Prostate gland (tissue), 2 donors: ENCODE measurements around the gene SLIT1. TPM values are rescaled to one million over a fixed set of nuclear protein-coding genes. Genes with fewer than 3 reads are reported as not detected.

Experiments used
- DNase-seq: peaks from one replicate; pipeline ENCODE4 v3.0.0-alpha.2; 2019; ENCODE audit warnings: low spot score
- H3K27ac ChIP-seq, 2 donors: fragments of 200-600 bp; sonication (generic); 2 replicates each; pipeline ENCODE4 v1.5.1; 2017 to 2019
- H3K27me3 ChIP-seq: fragments of 200-600 bp; sonication (generic); replicated peaks from 2 replicates; pipeline ENCODE4 v1.5.1; 2019; ENCODE audit not compliant: insufficient read depth
- H3K36me3 ChIP-seq, 2 donors: fragments of 200-600 bp; sonication (generic); 1 replicate in 1 of 2; 2 replicates in 1 of 2; pipeline versions ENCODE4 v1.5.1 to v1.8.1; 2017 to 2019
- H3K4me1 ChIP-seq: fragments of 200-600 bp; sonication (generic); replicated peaks from 2 replicates; pipeline ENCODE4 v1.5.1; 2019
- H3K4me3 ChIP-seq, 2 donors: fragments of 200-600 bp; sonication (generic); 2 replicates each; pipeline ENCODE4 v1.5.1; 2017 to 2019
- H3K9me3 ChIP-seq: fragments of 200-600 bp; sonication (generic); 2 replicates; pipeline ENCODE4 v1.5.1; 2017
- POLR2A ChIP-seq: fragments of 450-650 bp; IDR thresholded peaks from one replicate; pipeline ENCODE4 v1.6.1; 2016; ENCODE audit warnings: antibody characterized with exemption, mild to moderate bottlenecking
- POLR2AphosphoS5 ChIP-seq: sonication (generic); formaldehyde crosslinking; IDR thresholded peaks from one replicate; pipeline ENCODE4 v1.6.1; 2017; ENCODE audit warnings: antibody characterized with exemption
- WGBS: methylation state at CpG from one replicate; pipeline ENCODE4 v1.1.5; 2018; 5-methylcytosine and 5-hydroxymethylcytosine counted together
- intact Hi-C: fragments of 100-400 bp; cut with DNase I; formaldehyde crosslinking; loops from one replicate; pipeline ENCODE4 v1.14.2; 2022
- total RNA-seq, 2 donors: library from RNA; depleted of rRNA; stranded (reverse); fragments of >200 nt; gene quantifications; one replicate each; pipeline ENCODE4 v1.1.0, GENCODE V29; 2016
- TF ChIP-seq, protein P1 (sequence below), 4 experiments: fragments of 200-600 bp in 2 of 4; fragments of 450-650 bp in 2 of 4; sonication (generic) in 2 of 4; IDR thresholded peaks; 1 replicate in 3 of 4; 2 replicates in 1 of 4; pipeline ENCODE4 v1.5.1; 2016 to 2019; ENCODE audit warnings: antibody characterized with exemption in 4 of 4, mild to moderate bottlenecking in 2 of 4, moderate library complexity in 2 of 4

SLIT1 gene
- total RNA-seq, 2 donors from 2014 or later = 0.59 to 0.91 TPM

DNA sequence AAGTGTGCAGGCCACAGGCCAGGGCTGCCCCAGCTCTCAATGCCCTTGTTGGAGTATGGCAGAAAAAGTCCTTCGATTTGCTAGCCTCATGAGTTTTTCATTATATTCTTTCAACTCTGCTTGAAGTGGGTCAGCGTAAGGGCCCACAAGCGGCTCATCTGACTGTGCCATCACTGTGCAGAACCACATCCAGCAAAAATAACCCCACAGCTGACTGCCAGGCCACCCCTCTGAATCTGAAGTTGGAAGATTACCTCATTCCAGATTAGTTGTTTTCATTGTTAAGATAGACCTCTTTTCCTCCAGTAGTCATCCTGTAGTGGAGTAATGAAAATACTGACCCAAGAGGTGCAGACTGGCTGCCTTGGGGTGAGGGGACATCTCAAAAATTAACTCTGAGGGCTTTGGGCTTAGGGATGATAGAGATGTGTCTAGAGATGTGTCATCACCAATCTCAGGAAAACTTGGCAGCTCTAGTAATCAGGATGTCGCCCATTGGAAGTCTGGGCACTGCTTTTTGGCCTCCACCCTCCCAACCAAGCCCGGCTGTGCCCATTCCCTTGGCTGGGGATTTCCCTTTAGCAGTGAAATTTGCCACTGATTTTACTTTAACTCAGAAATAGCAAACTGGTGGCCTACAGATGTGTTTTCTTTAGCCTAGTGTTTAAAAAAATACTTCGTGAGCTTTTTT is 189.3 kb downstream of the SLIT1 start:
- Histone ChIP-seq H3K4me1 (no peaks in the 10 kb centered on the region), H3K27ac (no peak overlapping the region), H3K9me3 (no peaks in the 10 kb centered on the region), H3K4me3 (no peak overlapping the region), H3K36me3 (no peaks in the 10 kb centered on the region), H3K27me3 (no peaks in the 10 kb centered on the region)
- 84% methylated on average over 6 of the region's 6 CpGs for WGBS
- no peak for TF ChIP-seq POLR2AphosphoS5
- TF ChIP-seq, protein P1, sequence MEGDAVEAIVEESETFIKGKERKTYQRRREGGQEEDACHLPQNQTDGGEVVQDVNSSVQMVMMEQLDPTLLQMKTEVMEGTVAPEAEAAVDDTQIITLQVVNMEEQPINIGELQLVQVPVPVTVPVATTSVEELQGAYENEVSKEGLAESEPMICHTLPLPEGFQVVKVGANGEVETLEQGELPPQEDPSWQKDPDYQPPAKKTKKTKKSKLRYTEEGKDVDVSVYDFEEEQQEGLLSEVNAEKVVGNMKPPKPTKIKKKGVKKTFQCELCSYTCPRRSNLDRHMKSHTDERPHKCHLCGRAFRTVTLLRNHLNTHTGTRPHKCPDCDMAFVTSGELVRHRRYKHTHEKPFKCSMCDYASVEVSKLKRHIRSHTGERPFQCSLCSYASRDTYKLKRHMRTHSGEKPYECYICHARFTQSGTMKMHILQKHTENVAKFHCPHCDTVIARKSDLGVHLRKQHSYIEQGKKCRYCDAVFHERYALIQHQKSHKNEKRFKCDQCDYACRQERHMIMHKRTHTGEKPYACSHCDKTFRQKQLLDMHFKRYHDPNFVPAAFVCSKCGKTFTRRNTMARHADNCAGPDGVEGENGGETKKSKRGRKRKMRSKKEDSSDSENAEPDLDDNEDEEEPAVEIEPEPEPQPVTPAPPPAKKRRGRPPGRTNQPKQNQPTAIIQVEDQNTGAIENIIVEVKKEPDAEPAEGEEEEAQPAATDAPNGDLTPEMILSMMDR (IDR thresholded peaks at IDR 0.05) = no peak
- TF ChIP-seq POLR2A = no peak
- DNase-seq = no peak
- intact Hi-C loops = no loop called here

DNA sequence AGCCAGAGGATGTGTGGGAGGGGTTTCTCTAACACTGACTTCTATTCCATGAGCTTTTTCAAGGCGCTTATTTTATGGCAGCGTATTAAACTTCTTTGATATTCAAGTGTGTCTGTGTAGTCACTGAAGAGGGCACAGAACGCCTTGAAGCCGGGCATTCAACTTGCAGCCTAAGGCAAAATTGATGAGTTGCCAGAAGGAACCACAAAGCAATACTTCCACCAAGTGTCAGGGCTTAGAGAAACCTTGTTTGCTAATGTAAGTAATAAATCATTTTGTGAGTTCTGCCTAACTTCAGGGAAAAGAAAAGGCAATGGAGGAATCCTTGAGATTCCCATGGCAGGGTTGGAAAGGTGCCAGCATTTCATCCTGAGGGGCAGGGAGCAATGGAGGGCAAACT is 189.9 kb downstream of the SLIT1 start:
- Histone ChIP-seq H3K4me1 (no peaks in the 10 kb centered on the region), H3K36me3 (no peaks in the 10 kb centered on the region), H3K9me3 (no peaks in the 10 kb centered on the region), H3K27me3 (no peaks in the 10 kb centered on the region), H3K27ac (no peak overlapping the region), H3K4me3 (no peak overlapping the region)
- 29% methylated on average over 4 of the region's 4 CpGs for WGBS
- no peak for DNase-seq
- TF ChIP-seq POLR2AphosphoS5 (no peak), POLR2A (no peak)
- TF ChIP-seq, protein P1 (IDR thresholded peaks at IDR 0.05) = no peak
- intact Hi-C loops = no loop called here

DNA sequence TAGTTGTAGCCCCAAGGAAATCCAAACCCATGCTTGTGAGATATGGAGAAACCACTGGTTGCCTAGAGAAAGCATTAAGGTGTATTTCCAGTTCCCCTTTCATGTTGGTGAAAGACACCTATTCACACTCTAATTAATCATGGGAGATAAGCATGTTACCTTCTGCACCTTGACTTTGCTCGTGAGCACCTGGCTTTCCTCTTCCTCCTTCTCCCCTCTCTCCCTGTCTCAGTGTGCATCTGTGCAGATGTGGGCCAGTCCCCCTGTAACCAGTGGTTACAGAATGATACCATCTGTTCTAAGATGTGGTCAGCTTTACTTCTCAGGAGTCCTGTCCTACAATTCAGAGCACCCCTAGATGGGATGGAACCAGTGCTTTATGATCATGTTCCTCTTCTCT is 193.0 kb downstream of the SLIT1 start:
- no peaks in the 10 kb centered on the region for H3K36me3 ChIP-seq
- TF ChIP-seq, protein P1 (IDR thresholded peaks at IDR 0.05) = no peak
- TF ChIP-seq POLR2AphosphoS5 (no peak), POLR2A (no peak)
- no peaks in the 10 kb centered on the region for H3K9me3 ChIP-seq
- H3K4me1 ChIP-seq = no peaks in the 10 kb centered on the region
- H3K27me3 ChIP-seq = no peaks in the 10 kb centered on the region
- no peak overlapping the region for H3K27ac ChIP-seq
- no peak overlapping the region for H3K4me3 ChIP-seq
- intact Hi-C loops = no loop called here
- no peak for DNase-seq
- 88% methylated on average over 1 of the region's 1 CpG for WGBS

DNA sequence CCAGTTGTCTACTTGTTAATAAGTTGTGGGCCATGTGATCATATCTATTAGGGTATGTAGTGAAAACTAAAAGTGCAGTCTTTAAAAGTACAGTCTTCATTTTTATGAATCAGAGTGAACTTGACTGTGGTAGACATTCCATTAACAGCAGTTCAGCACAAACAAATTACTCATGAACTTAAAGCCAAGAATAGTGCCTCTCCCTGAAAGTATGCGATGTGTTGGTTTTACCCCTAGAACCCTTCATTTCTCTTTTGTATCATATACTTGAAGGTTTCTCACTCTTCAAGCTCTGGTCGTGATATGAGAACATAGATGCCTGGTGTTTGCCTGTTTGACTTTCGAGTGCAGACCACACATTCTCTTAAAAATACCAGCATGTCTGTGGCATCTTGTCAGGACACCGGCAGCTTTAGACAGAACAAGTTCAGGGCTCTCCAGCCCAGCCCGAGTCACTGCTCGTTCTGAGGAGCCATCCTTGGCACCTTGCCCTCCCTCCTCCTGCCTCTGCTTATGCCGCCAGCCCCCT is 194.4 kb downstream of the SLIT1 start:
- peak overlapping the region in 1 of 2 donors; percentile 5 for H3K27ac ChIP-seq
- TF ChIP-seq POLR2A (no peak), POLR2AphosphoS5 (no peak)
- TF ChIP-seq, protein P1 (IDR thresholded peaks at IDR 0.05) = no peak
- DNase-seq = no peak

DNA sequence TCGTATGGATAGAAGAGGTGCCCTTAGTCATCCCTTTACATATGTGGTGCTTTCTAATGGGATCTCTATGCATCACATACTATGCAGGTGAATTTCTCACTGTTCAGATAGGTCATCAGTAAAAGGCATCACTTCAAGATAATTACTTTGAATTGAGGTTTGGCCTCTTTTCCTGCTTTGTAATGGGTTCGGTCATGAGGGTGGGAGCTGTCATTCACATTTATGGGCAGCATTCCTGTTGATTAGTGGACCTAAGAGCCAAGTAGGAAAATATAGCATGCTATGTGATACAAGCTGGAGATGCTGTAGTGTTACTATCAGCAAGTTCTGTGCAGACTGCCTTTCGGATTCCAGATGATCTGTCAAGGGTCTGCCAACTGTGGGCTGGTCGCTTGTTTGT is 197.3 kb downstream of the SLIT1 start:
- 61% methylated on average over 4 of the region's 4 CpGs for WGBS
- no peak for DNase-seq
- H3K4me1 ChIP-seq = no peaks in the 10 kb centered on the region
- H3K27me3 ChIP-seq = no peaks in the 10 kb centered on the region
- intact Hi-C loops = loop anchor here (2.0 kb wide), 1 partner anchor 32 kb away; no protein-coding TSS in a partner anchor
- no peaks in the 10 kb centered on the region for H3K9me3 ChIP-seq
- TF ChIP-seq, protein P1 (IDR thresholded peaks at IDR 0.05) = no peak
- TF ChIP-seq POLR2A (no peak), POLR2AphosphoS5 (no peak)
- no peak overlapping the region for H3K27ac ChIP-seq
- H3K4me3 ChIP-seq = no peak overlapping the region
- no peaks in the 10 kb centered on the region for H3K36me3 ChIP-seq

More for the DNA sequence above, 194.4 kb downstream of the SLIT1 start:
- no peaks in the 10 kb centered on the region for H3K9me3 ChIP-seq
- intact Hi-C loops = no loop called here
- H3K27me3 ChIP-seq = no peaks in the 10 kb centered on the region
- H3K36me3 ChIP-seq = no peaks in the 10 kb centered on the region
- WGBS = 27% methylated on average over 7 of the region's 7 CpGs
- H3K4me1 ChIP-seq = no peaks in the 10 kb centered on the region
- H3K4me3 ChIP-seq = no peak overlapping the region
